Measurements from ENCODE around the gene OR12D2.
"Not testable (repeated sequence)": the region's sequence is repeated elsewhere in the genome, so short reads cannot be mapped to it uniquely, and the experiment has no call there.

OR12D2 gene, protein sequence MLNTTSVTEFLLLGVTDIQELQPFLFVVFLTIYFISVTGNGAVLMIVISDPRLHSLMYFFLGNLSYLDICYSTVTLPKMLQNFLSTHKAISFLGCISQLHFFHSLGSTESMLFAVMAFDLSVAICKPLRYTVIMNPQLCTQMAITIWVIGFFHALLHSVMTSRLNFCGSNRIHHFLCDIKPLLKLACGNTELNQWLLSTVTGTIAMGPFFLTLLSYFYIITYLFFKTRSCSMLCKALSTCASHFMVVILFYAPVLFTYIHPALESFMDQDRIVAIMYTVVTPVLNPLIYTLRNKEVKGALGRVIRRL

DNA sequence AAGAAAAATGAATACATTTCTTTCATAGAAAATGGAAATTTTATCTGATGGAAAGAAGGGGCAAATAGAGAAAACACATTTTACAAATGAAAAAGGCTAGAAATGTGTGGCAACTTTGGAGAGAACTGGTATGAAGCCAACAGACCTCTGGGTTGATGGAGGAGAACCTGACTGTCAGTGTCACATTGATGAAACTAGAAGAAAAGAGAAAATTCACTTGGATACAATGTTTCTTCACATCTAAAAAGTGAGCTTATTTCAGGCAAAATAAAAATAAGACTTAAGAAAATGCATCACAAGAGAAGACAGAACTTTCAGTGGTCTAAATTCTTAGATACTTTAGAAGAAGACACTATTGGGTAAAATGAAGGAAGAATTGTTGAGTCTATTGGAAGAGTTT lies at the start of gene OR12D2:
Gene OR12D2 (plus strand): TSS at position 301 of the 400 bp plus-strand sequence. CDS start 1,069 bp downstream, outside the sequence.
- no peak for FAIRE-seq

DNA sequence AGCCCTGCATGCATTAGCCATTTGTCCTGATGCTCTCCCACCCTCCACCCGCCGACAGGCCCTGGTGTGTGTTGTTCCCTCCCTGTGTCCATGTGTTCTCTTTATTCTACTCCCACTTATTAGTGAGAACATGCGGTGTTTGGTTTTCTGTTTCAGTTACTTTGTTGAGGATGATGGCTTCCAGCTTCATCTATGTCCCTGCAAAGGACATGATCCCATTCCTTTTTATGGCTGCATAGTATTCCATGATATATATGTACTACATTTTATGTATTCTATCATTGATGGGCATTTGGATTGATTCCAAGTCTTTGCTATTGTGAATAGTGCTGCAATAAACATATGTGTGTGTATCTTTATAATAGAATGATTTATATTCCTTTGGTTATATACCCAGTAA lies 46.1 kb upstream of the OR12D2 start:
- FAIRE-seq: not testable (repeated sequence)

DNA sequence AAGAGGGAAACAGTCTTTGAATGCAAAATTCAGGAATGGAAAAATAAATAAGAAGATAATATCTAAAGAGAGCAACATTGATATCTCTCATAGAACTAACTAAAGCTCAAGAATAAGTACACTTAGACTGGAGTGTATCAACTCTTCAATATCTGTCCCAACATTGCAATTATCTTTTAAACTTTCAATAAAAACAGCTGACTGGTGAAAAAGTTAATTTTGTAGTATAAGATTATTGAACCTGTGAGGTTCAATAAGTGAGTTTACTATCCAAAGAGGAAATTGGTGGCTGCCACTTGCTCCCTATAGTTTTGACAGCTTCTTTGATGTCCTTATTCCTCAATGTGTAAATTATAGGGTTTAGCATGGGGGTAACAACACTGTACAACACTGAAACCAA lies 40.5 kb upstream of the OR12D2 start:
- no peak for FAIRE-seq

DNA sequence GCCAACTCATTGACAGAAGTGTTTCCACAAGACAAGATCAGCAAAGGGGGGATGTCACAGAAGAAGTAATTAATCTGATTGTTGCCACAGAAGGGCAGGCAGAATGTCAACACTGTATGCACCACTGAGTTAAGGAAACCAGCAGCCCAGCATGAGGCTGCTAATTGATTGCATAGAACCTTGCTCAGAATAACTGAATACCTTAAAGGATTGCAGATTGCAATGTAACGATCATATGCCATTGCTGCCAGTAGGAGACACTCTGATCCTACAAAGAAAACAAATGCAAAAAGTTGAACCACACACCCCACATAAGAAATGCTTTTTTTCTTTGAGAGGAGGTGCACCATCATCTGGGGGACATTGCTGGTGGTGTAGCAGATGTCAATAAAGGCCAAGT lies 39.8 kb upstream of the OR12D2 start:
- FAIRE-seq: no peak

DNA sequence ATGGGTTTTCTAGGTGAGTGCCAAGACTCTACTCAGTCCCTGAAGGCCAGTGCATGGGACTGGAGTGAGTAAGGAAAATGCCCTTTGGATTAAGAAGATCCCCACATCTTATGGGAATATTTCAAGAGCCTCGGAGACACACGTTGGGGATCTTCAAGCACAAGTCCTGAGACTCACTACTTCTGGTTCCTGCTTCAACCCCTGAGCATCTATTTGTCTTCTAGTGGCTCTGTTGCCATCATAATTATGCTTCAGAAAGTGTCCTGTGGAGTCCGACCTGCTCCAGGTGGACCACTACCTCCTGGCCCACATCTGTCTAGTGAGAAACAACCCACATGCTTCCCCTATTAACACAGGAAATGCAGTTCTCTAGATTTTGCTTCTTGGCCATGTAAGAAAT lies 26.7 kb upstream of the OR12D2 start, which contains the start of gene OR5V1:
Gene OR5V1 (minus strand): TSS at position 101 of the 400 bp plus-strand sequence. CDS start 12,670 bp downstream, outside the sequence.
- FAIRE-seq: no peak

DNA sequence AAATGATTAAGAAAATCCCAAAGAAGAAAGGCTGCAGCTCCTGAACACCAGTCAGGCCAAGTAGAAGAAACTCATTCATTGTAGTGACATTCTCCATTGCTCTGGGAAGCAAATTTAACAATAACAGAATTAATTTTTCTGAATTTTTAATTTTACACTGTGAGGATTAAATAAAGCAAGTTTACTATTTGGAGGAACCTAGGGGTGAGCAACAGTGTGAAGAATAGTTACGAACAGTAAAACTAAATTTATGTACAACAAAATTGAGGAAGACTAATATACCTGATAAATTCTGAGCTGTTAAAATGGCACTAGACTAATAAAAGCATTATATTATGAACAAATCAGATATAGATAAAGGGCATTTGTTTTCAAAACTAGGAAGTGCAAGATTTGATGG lies 20.2 kb upstream of the OR12D2 start, which contains the start of gene OR12D3:
Gene OR12D3 (minus strand): TSS at position 101 of the 400 bp plus-strand sequence. CDS start 4 bp downstream, at position 97.
- FAIRE-seq: no peak

DNA sequence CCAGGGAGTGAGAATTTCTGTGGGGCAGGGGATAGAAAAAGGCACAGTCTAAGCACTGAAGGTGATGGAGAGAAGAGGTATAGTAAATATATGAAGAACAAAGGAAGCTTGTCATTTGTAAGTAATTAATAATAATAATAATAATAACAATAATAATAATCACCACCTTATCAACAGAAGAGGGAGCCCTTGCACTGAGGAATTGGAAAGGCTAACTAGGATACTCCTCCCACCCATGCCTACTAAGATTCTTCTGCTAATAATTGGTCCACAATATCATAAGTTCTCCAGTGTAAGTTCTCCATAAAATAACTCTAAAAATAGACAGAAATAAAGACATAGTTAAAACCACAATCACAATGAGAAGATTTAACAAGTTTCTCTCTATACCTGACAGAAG lies 19.4 kb upstream of the OR12D2 start:
- no peak for FAIRE-seq

DNA sequence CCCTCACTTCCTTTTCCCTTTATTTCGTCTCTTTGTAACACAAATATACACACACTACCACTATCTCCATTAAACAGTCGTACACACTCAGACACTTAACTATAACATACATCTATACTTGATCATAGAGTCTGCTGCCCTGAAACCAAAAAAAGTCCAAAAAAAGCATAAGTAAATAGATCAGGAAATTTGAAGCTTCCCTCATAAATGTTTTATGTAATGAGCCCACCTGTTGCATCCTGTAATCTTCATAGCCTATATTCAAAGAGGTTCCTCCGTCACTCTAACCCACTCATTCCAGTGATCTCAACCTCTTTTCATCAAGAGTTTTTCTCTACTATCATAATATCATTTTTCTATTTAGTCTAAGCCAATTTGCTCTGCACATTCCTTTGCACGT lies 6.9 kb upstream of the OR12D2 start:
- no peak for FAIRE-seq

DNA sequence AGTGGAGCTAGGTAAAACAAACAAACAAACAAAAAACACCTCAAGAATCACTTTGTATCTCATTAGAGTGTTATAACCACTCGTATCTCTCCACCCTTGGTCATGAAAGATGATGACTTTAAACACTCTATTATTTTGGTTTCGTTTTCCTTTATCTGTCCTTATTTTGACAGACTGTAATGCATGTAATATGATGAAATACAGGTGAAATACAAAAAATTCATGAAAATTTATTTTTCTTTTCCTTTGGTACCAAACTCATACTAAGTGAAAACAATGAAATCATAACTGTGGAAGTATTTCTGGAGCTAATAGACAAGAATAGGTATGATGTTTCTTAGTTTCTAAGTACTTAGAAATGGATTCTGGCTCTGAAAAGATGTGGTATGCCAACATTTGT lies 4.1 kb downstream of the OR12D2 start:
- no peak for FAIRE-seq

DNA sequence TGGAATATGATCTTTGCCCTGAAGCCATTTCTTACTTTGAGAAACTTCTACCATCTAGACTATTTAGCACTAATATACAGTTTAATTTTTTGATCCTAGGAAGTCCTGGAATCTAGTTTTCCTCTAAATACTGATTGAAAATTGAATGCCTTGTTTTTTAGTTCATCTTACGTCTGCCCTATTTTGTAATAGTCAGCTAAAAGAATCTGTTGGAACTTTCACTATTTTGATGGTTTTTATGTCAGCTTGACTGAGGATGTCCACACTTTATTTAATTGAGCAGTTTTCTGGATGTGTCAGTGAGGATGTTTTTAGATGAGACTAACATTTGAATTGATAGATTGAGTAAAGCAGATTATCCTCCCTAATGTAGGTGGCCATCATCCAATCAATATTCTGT lies 8.4 kb downstream of the OR12D2 start:
- no peak for FAIRE-seq

DNA sequence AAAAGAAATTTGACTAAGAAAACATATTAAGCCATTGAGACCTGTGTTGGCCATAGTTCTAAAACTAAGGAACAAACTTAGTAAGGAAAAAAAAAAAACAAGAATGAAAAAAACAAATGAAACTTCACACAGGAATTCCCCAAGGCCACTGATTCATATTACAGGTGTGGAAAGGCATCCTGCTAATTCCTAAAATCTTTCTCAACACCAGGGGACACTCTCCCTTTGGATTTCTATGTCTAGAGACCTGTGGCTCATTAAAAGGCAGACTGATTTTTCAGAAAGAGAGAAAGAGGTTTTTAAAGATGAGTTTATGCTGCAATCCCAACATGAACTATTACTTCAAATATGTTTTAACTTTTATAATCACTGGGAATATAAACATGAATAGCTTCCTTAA lies 19.2 kb downstream of the OR12D2 start, which contains the start of gene OR12D1:
Gene OR12D1 (plus strand): TSS at position 341 of the 400 bp plus-strand sequence.
- no peak for FAIRE-seq

DNA sequence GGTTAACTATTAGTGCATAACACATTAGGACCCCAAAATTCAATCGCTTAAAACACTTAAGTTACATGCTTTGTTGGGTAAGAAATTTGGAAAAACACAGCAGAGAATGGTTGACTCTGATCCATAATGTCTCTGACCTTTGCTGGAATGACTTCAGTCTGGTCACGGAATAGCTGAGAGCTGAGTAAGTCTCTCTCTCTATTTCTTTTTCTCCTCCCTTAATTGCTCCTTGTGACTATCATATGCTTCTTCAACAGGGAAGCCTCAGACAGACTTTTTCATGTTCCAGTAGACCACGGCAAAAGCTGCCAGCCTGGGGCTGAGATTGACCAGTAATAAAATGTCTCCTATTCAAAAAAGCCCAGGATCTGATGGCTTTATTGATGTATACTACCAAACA lies 24.1 kb downstream of the OR12D2 start:
- no peak for FAIRE-seq

DNA sequence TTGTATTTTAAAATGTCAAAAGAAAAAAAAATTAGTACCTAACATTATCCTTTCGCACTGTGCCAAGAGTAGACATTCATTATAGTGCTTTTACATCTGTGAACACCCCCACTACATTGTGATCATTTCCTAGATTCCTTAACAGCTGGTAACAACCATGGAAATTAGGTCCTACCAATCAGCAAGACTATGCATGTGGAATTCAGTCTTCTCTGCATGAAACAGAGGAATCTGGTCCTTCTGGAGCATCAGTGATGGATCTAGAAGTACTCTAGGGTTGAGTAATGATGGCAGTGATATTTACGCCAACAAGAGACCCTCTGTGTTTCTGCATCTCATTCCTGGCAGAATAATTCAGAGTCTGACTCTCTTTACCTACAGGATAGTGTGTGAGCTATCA lies 28.7 kb downstream of the OR12D2 start:
- no peak for FAIRE-seq

DNA sequence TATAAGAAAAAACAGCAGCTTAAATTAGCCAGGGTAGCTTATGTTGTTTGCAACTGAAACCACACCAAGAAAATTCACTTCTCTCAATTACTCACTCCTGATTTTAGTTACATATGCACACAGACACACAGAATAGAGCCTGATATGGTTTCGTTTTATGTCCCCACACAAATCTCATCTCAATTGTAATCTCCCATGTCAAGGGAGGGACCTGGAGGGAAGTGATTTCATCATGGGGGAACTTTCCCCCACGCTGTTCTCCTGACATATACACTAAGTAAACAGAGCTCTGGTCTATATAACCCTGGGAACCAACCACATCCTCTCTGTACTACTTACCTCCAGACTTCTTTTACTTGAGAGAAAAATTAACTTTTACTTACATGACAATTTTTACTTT lies 29.1 kb downstream of the OR12D2 start:
- FAIRE-seq: no peak

DNA sequence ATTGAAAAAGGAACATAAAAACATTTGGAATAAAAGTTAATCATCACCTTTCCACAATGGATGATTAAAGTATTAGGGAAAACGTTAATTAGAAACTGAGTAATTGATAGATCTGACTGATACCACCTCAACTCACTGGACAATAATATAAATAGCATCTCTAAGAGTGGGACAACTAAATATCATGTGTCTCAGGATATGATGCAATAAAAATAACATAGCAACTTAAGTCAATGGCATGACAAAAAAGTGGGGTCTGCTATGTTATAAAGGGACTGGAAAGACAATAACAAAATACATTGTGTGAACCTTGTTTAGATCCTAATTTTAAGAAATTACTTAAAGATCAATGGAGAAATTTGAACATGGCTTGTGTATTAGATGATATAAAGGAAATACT lies 29.6 kb downstream of the OR12D2 start:
- no peak for FAIRE-seq

DNA sequence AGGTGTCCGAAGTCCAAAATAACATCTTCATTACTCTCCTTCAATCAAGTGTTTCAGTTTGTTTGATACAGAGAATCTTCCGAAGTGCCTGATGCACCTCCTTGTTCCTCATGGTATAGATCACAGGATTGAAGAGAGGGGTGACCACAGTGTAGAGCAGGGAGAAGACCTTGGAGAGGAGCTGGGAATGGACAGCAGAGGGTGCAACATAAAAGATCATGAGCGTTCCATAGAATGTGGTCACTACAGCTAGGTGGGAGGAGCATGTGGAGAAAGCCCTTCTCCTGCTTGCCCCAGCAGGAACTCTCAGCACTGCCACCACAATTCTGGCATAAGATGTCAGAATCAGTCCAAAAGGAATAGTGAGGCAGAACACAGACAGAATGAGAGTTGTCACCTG lies 31.2 kb downstream of the OR12D2 start:
- no peak for FAIRE-seq

DNA sequence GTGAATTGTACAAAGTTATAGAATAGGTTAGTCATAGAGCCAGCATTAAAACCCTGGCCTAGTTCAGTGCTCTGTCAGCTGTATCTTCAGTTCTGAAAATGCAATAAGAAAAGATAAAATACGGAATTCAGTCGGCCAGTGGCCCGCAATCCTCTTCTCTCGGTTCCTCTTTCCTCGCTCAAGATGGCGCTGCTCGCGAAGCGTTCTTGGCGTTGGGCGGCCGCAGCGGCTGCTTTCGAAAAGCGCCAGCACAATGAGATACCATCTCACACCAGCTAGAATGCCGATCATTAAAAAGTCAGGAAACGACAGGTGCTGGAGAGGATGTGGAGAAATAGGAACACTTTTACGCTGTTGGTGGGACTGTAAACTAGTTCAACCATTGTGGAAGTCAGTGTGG lies 41.3 kb downstream of the OR12D2 start:
- FAIRE-seq: not testable (repeated sequence)

DNA sequence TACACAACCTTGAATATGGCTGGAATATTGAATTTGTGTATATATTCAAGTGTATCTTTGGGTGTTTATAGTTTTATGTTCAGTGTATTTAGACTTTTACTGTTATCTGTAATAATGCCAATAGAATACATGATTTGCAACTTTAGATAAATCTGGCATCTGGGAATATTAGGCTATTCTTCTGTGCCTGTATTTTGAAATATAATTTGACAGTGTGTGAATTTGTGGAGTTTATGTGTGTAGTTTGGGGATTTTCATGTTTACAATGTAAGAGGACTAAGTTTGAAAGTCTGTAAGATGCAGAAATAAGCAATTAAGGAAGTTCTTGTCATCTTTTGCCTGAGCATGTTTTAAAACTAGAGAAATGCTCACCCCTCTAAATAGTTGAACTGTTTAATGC lies 43.6 kb downstream of the OR12D2 start, which contains the start of gene OR10C1:
Gene OR10C1 (plus strand): TSS at position 301 of the 400 bp plus-strand sequence. CDS start 710 bp downstream, outside the sequence.
- FAIRE-seq: no peak

DNA sequence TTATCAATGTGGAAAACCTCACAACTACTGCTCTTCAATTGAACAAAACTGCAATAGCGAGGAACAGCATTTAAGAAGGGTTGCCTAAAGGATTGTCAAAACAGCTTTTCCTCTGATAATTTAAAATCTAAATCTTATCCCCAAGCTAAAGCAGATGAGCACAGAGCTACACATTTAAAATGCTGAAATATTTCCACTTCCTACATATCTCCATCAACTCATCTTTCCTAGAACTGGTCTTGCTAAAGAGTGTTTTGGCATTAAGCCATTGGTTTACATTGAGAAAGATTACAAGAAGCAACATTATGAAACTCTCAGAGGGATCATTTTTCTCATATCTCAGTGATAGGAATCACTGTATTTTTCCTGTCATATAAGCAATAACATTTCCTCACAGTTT lies 47.3 kb downstream of the OR12D2 start:
- no peak for FAIRE-seq

DNA sequence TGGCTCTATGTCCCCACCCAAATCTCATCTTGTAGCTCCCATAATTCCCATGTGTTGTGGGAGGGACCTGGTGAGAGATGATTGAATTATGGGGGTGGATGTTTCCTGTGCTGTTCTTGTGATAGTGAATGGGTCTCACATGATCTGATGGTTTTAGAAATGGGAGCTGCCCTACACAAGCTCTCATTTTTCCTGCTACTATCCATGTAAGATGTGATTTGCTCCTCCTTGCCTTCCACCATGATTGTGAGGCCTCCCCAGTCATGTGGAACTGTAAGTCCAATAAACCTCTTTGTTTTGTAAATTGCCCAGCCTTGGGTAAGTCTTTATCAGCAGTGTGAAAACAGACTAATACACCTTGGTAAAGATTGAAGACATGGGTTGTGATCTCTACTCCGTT lies 48.6 kb downstream of the OR12D2 start:
- not testable (repeated sequence) for FAIRE-seq

Data from TTC549 (cell line).